Transverse colon (tissue), 4 donors: ENCODE results near the gene HOXC12. TPM values are rescaled to one million over a fixed set of nuclear protein-coding genes. Genes with fewer than 3 reads are reported as not detected.

ENCODE experiments used
- DNase-seq: peaks from one replicate; pipeline ENCODE4 v3.0.0-alpha.2; 2019
- H3K27ac ChIP-seq, 4 donors: fragments of 200-600 bp; sonication (generic); 2 replicates each; pipeline ENCODE4 v1.5.1; 2016 to 2018; ENCODE audit warnings: inconsistent platforms in 4 of 4
- H3K27me3 ChIP-seq: fragments of 200-600 bp; sonication (generic); 2 replicates; pipeline ENCODE4 v1.5.1; 2017; ENCODE audit warnings: inconsistent platforms
- H3K36me3 ChIP-seq, 4 donors: fragments of 200-600 bp; sonication (generic); 2 replicates each; pipeline ENCODE4 v1.5.1; 2017 to 2019; ENCODE audit warnings: inconsistent platforms in 4 of 4
- H3K4me1 ChIP-seq, 4 donors: fragments of 200-600 bp; sonication (generic); 2 replicates each; pipeline ENCODE4 v1.5.1; 2017 to 2020; ENCODE audit warnings: inconsistent platforms in 4 of 4
- H3K4me3 ChIP-seq, 4 donors: fragments of 200-600 bp; sonication (generic); 1 replicate in 1 of 4; 2 replicates in 3 of 4; pipeline versions ENCODE4 v1.5.1 to v1.6.1; 2017 to 2019; ENCODE audit warnings: inconsistent platforms in 4 of 4
- H3K9me3 ChIP-seq, 2 donors: fragments of 200-600 bp; sonication (generic); 2 replicates each; pipeline ENCODE4 v1.5.1; 2017 to 2019; ENCODE audit warnings: inconsistent platforms in 2 of 2
- CTCF ChIP-seq, 5 experiments: fragments of 200-600 bp in 3 of 5; fragments of 450-650 bp in 2 of 5; sonication (generic) in 3 of 5; IDR thresholded peaks; 1 replicate in 2 of 5; 2 replicates in 3 of 5; pipeline ENCODE4 v1.5.1; 2016 to 2017; ENCODE audit warnings: antibody characterized with exemption in 5 of 5, inconsistent platforms in 3 of 5, mild to moderate bottlenecking in 2 of 5, moderate library complexity in 1 of 5
- EP300 ChIP-seq: sonication (generic); formaldehyde crosslinking; IDR thresholded peaks from one replicate; pipeline ENCODE4 v1.6.1; 2017; ENCODE audit warnings: antibody characterized with exemption, low read depth
- POLR2A ChIP-seq: fragments of 450-650 bp; IDR thresholded peaks from one replicate; pipeline ENCODE4 v1.6.1; 2016; ENCODE audit warnings: antibody characterized with exemption, mild to moderate bottlenecking, moderate library complexity
- POLR2AphosphoS5 ChIP-seq, 3 donors: sonication (generic); formaldehyde crosslinking; IDR thresholded peaks; one replicate each; pipeline ENCODE4 v1.6.1; 2016; ENCODE audit warnings: antibody characterized with exemption in 3 of 3
- WGBS, 2 donors: methylation state at CpG; one replicate each; pipeline ENCODE4 v1.1.5; 2018; ENCODE audit warnings: low coverage in 1 of 2; 5-methylcytosine and 5-hydroxymethylcytosine counted together
- in situ Hi-C, 4 donors: fragments of 200-750 bp; cut with MboI; loops; one replicate each; pipeline versions ENCODE4 v1.15.0 to v1.15.1; 2017; ENCODE audit warnings: low sequenced_read_pairs in 3 of 4, low pct_ligation_motif_present in 1 of 4, low pct_unique_long_range_greater_than_20kb in 1 of 4
- intact Hi-C: fragments of 100-400 bp; cut with DNase I; formaldehyde crosslinking; loops from one replicate; pipeline ENCODE4 v1.15.1; 2023; ENCODE audit warnings: low total_unique reads
- total RNA-seq, 4 donors: library from RNA; depleted of rRNA; stranded (reverse); fragments of >200 nt; gene quantifications; one replicate each; pipeline ENCODE4 v1.1.0, GENCODE V29; 2016

The HOXC12 gene
- total RNA-seq, 4 donors from 2014 or later: not detected

GRCh38 chr12:53940443-53941014 is 14.2 kb upstream of the HOXC12 start:
- no peak overlapping the region for H3K4me3 ChIP-seq
- H3K27ac ChIP-seq: no peak overlapping the region
- H3K27me3 ChIP-seq: peaks cover 100% of the 10 kb centered on the region
- TF ChIP-seq CTCF (IDR thresholded peaks at IDR 0.05) (no peak), POLR2AphosphoS5 (IDR thresholded peaks at IDR 0.05) (no peak), POLR2A (no peak), EP300 (no peak)
- in situ Hi-C loops: no loop called here
- no peak for DNase-seq
- no peaks in the 10 kb centered on the region for H3K36me3 ChIP-seq
- 15% methylated on average over 9 of the region's 9 CpGs; no CpG with 5 or more reads in 1 of the 2 donors for WGBS, 2 donors
- intact Hi-C loops: no loop called here
- no peaks in the 10 kb centered on the region for H3K9me3 ChIP-seq
- H3K4me1 ChIP-seq: peaks cover 0 to 9% (median 3%) of the 10 kb centered on the region in 4 donors

GRCh38 chr12:53941187-53941586 is 13.5 kb upstream of the HOXC12 start:
- TF ChIP-seq POLR2A: no peak
- no peak for TF ChIP-seq CTCF (IDR thresholded peaks at IDR 0.05)
- no peak for TF ChIP-seq POLR2AphosphoS5 (IDR thresholded peaks at IDR 0.05)
- no peak for TF ChIP-seq EP300
- Histone ChIP-seq H3K9me3 (no peaks in the 10 kb centered on the region), H3K4me1 (peaks cover 0 to 7% (median 2%) of the 10 kb centered on the region in 4 donors), H3K4me3 (no peak overlapping the region), H3K27me3 (peaks cover 100% of the 10 kb centered on the region), H3K27ac (no peak overlapping the region), H3K36me3 (no peaks in the 10 kb centered on the region)
- no peak for DNase-seq
- intact Hi-C loops (no loop called here), in situ Hi-C loops (no loop called here)

GRCh38 chr12:53941750-53942149 is 13.0 kb upstream of the HOXC12 start:
- 17 to 18% methylated on average over 3 to 5 of the region's 5 CpGs for WGBS, 2 donors
- Histone ChIP-seq H3K27me3 (peaks cover 100% of the 10 kb centered on the region), H3K36me3 (no peaks in the 10 kb centered on the region), H3K9me3 (no peaks in the 10 kb centered on the region), H3K4me1 (peaks cover 0 to 7% (median 2%) of the 10 kb centered on the region in 4 donors), H3K4me3 (no peak overlapping the region), H3K27ac (no peak overlapping the region)
- in situ Hi-C loops: no loop called here
- intact Hi-C loops: no loop called here
- DNase-seq: no peak
- TF ChIP-seq POLR2A (no peak), POLR2AphosphoS5 (IDR thresholded peaks at IDR 0.05) (no peak)

GRCh38 chr12:53942467-53942997 is 12.2 kb upstream of the HOXC12 start:
- H3K36me3 ChIP-seq: no peaks in the 10 kb centered on the region
- intact Hi-C loops: no loop called here
- DNase-seq: no peak

More at GRCh38 chr12:53942467-53942997, 12.2 kb upstream of the HOXC12 start:
- Histone ChIP-seq H3K27ac (no peak overlapping the region), H3K4me1 (peaks cover 0 to 7% (median 2%) of the 10 kb centered on the region in 4 donors), H3K27me3 (peaks cover 100% of the 10 kb centered on the region), H3K4me3 (no peak overlapping the region), H3K9me3 (no peaks in the 10 kb centered on the region)
- 11 to 14% methylated on average over 2 of the region's 2 CpGs for WGBS, 2 donors
- in situ Hi-C loops: no loop called here
- TF ChIP-seq CTCF (IDR thresholded peaks at IDR 0.05) (no peak), POLR2A (no peak), POLR2AphosphoS5 (IDR thresholded peaks at IDR 0.05) (no peak), EP300 (no peak)
